DMS53 (cell line): ENCODE data around the gene CRTC3.

Experiments used
- DNase-seq: peaks from one replicate; lab custom pipeline; 2025; lab: John Stamatoyannopoulos, UW

CRTC3 gene

GRCh38 chr15:90563463-90563862 lies 33.7 kb downstream of the CRTC3 start:
- DNase-seq: no peak

GRCh38 chr15:90564051-90564450 lies 34.3 kb downstream of the CRTC3 start:
- no peak for DNase-seq

- no peak for DNase-seq
Measured at GRCh38 chr15:90564590-90564989, 34.9 kb downstream of the CRTC3 start.

- DNase-seq: no peak
Measured at GRCh38 chr15:90565866-90566265, 36.1 kb downstream of the CRTC3 start.

- no peak for DNase-seq
Measured at GRCh38 chr15:90570643-90571042, 40.9 kb downstream of the CRTC3 start.

- no peak for DNase-seq
Measured at GRCh38 chr15:90571063-90571541, 41.4 kb downstream of the CRTC3 start.

GRCh38 chr15:90572893-90573292 lies 43.2 kb downstream of the CRTC3 start:
- no peak for DNase-seq

GRCh38 chr15:90576711-90577389 lies 47.1 kb downstream of the CRTC3 start:
- no peak for DNase-seq

GRCh38 chr15:90579213-90579612 lies 49.5 kb downstream of the CRTC3 start:
- DNase-seq: no peak

- no peak for DNase-seq
Measured at GRCh38 chr15:90580099-90580498, 50.4 kb downstream of the CRTC3 start.

GRCh38 chr15:90580541-90580940 lies 50.8 kb downstream of the CRTC3 start:
- DNase-seq: no peak

- DNase-seq: no peak
Measured at GRCh38 chr15:90580946-90581345, 51.2 kb downstream of the CRTC3 start.

- DNase-seq: no peak
Measured at GRCh38 chr15:90581771-90582352, 52.1 kb downstream of the CRTC3 start.

- DNase-seq: no peak
Measured at GRCh38 chr15:90582553-90582952, 52.8 kb downstream of the CRTC3 start.

GRCh38 chr15:90583471-90584252 lies 53.9 kb downstream of the CRTC3 start:
- no peak for DNase-seq

- no peak for DNase-seq
Measured at GRCh38 chr15:90584841-90585240, 55.1 kb downstream of the CRTC3 start.

- no peak for DNase-seq
Measured at GRCh38 chr15:90585863-90586262, 56.1 kb downstream of the CRTC3 start.

- no peak for DNase-seq
Measured at GRCh38 chr15:90586948-90587347, 57.2 kb downstream of the CRTC3 start.

- DNase-seq: peak; percentile 15
Measured at GRCh38 chr15:90588427-90588826, 58.7 kb downstream of the CRTC3 start.

- DNase-seq: no peak
Measured at GRCh38 chr15:90591524-90591923, 61.8 kb downstream of the CRTC3 start.

GRCh38 chr15:90592131-90592881 lies 62.6 kb downstream of the CRTC3 start:
- DNase-seq: no peak

GRCh38 chr15:90593499-90594158 lies 63.9 kb downstream of the CRTC3 start:
- peak; percentile 8 for DNase-seq
